Glomerular endothelial cell (primary cell): ENCODE data around the gene CRADD. TPM values are rescaled to one million over a fixed set of nuclear protein-coding genes. Genes with fewer than 3 reads are reported as not detected.
"Not testable (repeated sequence)": the region's sequence is repeated elsewhere in the genome, so short reads cannot be mapped to it uniquely, and the experiment has no call there.

Experiments
- DNase-seq: peaks from one replicate; pipeline ENCODE4 v3.0.0-alpha.2; 2011; ENCODE audit warnings: low read depth, low spot score; ENCODE audit errors: extremely low read depth
- total RNA-seq: library from RNA; depleted of rRNA; stranded (reverse); fragments of >200 nt; gene quantifications from 2 replicates; pipeline ENCODE4 v1.2.3, GENCODE V29; 2015

Gene CRADD
- total RNA-seq, 1 donor from 2014 or later = 21.1 TPM

DNA sequence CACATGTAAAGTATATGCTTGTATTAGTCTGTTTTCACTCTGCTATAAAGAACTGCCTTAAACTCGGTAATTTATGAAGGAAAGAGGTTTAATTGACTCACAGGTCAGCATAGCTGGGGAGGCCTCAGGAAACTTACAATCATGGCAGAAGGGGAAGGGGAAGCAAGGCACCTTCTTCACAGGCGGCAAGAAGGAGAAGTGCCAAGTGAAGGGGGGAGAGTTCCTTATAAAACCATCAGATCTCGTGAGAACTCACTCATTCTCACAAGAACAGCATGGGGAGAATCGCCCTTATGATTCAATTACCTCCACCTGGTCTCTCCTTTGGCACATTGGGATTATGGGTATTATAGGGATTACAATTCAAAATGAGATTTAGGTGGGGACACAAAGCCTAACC is 241.7 kb downstream of the CRADD start:
- DNase-seq = no peak

DNA sequence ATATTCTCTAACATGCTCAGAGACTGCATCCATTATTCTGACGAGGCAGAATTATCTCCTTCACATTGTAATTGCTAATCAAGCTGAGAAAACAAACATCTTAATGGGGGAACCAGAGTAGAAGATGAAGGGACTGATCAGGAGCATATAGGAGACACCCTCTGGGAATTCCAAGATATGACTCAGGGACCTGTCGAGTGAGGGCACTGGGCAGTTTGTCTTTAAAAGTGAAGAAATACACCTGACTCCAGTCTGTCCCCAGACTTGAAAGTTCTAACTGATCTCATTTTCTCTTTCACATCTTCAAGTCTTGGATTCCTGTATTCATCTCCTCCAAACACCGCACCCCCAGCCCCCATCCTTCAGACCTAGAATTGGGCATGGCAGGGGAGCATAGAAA is 244.3 kb downstream of the CRADD start:
- no peak for DNase-seq

DNA sequence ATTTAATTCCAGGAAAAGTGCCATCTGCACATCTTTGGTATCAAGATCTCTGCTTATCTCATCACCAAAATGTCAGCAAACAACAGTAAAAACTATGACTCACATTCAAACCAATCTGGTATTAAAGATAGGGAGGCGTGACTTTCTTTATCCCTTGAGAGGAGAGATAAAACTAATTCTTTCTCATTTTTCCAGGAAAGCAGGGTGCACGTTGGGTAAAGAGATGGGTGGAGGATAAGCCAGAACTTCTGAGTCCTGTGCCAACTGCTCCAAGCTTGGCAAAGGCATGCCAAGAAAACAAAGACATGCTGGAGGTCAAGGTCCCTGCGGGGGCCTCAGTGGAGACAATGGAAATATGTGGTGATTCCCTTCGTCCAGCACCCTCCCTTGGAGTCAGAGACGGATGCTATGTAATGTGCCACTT is 245.4 kb downstream of the CRADD start:
- no peak for DNase-seq

DNA sequence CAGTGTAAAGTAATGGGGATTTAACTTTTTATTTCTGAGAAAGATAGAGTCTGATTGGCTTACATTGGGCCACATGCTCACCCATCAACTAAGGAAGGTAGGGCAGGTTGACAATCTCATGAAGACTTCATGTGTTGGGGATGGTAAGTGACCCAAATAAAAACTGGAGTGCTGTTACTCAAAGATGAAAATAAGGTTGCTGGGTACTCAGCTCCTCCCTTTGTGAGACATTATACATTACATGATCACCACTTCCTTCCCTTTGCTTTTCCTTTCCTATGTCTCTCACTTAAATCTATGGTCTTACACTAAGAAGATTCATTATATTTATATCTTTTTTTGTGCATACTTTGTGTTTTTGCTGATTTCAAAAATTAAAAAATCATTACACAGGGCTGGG is 247.2 kb downstream of the CRADD start:
- no peak for DNase-seq

DNA sequence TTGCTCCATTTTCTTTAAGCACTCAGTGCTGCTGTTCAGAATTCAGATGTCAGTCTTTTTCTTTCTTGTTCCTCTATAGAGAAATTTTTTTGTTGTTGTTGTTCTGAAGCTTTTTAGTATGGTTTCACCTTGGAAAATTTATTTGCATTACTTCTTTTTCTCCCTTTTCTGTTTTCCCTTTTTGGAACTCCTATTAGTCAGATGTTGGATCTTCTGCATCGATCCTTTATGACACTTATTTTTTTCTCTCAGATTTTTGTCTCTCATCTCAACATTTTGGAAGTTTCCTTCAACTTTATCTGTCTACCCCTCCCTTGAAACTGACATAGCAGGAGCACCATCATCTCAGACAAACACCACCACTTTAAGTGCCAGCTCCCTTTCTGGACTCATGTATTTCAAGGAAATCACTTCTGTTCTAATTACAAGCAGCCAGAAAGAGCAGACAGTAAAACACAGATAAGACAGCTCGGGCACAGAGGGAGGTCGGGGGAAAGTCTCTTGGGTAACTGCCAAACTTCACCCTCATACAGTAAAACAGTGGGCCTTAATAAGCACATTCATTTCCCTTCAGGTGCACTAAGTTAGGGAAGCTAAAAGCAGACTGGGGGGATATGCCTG is 248.5 kb downstream of the CRADD start:
- DNase-seq = no peak

DNA sequence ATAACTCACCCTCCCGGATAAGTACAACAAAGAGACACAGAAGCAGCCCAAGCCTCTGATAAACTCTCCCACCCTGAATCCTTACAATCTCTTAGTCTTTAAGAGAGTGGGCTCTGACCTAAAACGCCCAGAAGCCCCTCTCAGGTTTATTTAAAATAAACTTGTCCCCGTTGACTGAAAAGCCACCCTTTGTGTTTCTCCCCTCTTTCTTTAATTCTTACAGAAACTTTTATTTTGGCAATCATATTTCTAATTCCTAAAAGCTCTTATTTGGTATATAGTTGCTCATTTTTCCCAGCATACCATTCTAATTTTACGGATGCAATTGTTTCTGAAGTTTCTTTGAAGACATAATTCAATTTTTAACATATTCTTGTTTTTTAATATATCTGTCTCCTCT is 249.1 kb downstream of the CRADD start:
- no peak for DNase-seq

DNA sequence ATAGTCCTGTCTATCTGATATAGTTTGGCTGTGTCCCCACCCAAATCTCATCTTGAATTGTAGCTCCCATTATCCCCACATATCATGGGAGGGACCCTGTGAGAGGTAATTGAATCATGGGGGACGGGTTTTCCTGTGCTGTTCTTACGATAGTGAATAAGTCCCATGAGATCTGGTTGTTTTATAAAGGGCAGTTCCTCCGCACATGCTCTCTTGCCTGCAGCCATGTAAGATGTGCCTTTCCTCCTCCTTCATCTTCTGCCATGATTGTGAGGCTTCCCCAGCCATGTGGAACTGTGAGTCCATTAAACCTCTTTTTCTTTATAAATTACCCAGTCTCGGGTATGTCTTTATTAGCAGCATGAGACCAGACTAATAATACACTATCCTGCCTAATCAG is 251.9 kb downstream of the CRADD start:
- not testable (repeated sequence) for DNase-seq

DNA sequence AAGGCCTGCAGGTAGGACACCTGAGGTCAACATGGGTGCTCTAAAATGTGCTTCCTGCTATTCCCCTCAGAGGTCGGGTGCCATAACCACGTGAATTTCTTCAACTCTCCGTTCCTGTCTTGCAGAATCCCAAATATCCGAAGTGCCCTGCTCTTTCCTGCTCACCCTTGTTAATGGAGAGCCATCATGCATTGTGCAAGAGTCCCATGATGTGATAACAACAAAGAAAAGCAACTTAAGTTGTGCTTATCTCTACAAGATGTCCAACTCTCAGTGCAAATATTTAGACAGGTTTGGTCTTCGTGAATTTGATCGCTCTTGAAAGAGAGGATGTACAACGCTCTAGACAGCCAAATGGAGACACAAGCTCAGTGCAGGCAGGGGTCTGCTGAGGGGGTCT is 260.6 kb downstream of the CRADD start:
- no peak for DNase-seq

DNA sequence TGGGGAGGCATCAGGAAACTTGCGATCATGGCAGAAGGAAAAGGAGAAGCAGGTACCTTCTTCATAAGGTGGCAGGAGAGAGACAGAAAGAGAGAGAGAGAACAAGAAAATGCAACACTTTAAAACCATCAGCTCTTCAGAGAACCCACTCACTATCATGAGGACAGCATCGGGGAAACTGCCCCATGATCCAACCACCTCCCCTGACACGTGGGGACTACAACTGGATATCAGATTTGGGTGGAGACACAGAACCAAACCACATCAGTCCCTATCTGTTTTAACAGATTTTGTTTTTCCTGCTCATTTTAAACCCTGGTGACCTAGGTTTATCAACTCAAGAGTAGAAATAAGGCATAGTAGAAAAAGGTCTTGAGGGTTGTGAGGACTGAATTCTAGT is 261.1 kb downstream of the CRADD start:
- no peak for DNase-seq

DNA sequence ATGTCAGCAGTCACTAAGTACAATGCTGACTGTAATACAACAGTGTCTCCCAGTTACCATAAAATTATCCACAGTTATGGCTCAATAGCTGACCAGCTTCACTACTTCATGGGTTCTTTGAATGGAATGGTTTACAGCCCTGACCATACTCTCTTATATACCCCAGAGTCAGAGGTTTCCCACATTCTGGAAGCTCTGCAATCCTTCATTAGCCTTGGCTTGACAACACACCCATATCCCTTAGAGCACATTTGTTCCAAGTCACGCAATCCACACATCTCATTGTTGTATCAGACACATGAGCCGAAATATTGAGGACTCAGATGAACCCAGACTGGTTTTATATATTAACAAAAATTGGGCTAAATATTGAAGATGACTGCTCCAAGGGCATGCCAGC is 261.8 kb downstream of the CRADD start:
- no peak for DNase-seq

DNA sequence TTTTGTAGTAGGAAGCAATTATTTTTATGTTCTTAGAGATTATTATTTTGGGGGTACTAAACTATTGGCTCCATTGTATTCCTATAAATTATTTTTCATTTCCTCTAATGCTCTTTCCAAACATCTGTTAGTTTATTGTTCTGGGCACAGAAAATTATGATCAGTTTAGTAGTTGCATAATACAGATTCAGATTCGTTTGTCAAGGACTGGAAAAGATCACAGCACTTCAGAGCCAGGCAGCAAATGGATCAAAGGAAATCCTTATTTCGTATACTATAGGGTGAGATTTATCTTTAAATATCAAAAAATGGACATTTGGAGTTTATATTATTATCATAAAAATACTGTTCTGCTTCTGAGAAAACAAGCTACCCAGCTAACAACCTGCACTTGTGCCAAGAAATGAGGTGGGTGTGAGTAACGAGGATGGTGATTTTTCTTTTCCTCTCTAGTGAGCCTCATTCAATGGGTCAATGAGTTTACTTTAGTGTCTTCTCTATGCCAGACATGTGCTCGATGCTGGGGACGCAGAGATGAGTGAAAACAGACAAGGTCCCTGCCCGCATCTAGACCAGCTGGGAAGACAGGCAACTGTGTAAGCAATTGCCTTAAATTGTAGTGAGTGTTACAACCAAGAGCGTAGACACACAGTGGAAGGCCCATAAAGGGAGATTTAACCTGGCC is 262.6 kb downstream of the CRADD start:
- no peak for DNase-seq

DNA sequence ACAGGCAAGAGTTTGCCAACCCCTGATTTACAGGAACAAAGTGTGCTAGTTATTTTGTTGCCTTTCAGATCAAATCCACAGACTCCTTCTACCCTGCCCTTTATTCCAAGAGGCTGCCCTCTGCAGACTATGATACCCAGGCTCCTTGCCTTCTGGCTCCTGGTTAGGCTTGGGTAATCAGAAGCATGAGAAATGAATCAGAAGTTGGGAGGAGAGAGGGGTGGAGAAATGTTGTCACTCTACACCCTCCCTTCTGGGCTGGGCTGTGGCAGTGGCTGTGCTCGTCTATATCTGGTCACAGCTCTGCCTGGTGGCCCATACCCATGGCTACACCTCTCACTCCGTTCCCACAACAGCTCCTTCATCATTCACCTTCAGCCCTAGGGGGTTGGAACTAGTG is 266.6 kb downstream of the CRADD start:
- DNase-seq = no peak

DNA sequence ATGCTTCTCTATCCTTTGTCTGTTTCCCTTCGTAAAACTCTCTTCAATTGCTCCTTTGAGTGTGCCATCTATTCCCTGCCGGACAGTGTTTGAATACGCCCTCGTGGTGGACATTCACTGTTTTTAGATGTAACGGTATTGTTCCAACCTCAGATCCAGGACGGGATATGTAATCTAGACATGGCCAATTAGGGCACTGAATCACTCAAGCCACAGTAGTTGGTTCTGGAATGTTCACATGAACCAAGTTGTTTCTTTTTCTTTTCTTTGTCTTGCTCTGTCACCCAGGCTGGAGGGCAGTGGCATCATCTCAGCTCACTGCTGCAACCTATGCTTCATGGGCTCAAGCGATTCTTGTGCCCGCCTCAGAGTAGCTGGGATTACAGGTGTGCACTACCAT is 267.0 kb downstream of the CRADD start:
- no peak for DNase-seq

Other genes starting within 250 kb of the CRADD start
- gene UBE2N, start 235.4 kb upstream of the CRADD start, total RNA-seq = 81.0 and 91.1 TPM in 2 replicates
- gene MRPL42, start 209.9 kb upstream of the CRADD start, total RNA-seq = 48.9 and 60.5 TPM in 2 replicates
- gene SOCS2, start 104.7 kb upstream of the CRADD start, total RNA-seq = 45.4 and 58.6 TPM in 2 replicates